OCI-LY1 (cell line): ENCODE data around the gene PRMT7.

Experiments
- CTCF ChIP-seq: fragments of 200-600 bp; sonication (generic), shearing (Covaris generic); IDR thresholded peaks from 2 replicates; pipeline ENCODE4 v1.5.1; 2017; ENCODE audit warnings: mild to moderate bottlenecking, antibody characterized with exemption, low read length, moderate library complexity, mixed read lengths
- EZH2 ChIP-seq: fragments of 200-600 bp; sonication (generic), shearing (Covaris generic); IDR thresholded peaks from 2 replicates; pipeline ENCODE4 v1.8.0; 2017; ENCODE audit warnings: borderline replicate concordance, mixed run types, mild to moderate bottlenecking, antibody characterized with exemption, low read length, moderate library complexity, mixed read lengths

DNA sequence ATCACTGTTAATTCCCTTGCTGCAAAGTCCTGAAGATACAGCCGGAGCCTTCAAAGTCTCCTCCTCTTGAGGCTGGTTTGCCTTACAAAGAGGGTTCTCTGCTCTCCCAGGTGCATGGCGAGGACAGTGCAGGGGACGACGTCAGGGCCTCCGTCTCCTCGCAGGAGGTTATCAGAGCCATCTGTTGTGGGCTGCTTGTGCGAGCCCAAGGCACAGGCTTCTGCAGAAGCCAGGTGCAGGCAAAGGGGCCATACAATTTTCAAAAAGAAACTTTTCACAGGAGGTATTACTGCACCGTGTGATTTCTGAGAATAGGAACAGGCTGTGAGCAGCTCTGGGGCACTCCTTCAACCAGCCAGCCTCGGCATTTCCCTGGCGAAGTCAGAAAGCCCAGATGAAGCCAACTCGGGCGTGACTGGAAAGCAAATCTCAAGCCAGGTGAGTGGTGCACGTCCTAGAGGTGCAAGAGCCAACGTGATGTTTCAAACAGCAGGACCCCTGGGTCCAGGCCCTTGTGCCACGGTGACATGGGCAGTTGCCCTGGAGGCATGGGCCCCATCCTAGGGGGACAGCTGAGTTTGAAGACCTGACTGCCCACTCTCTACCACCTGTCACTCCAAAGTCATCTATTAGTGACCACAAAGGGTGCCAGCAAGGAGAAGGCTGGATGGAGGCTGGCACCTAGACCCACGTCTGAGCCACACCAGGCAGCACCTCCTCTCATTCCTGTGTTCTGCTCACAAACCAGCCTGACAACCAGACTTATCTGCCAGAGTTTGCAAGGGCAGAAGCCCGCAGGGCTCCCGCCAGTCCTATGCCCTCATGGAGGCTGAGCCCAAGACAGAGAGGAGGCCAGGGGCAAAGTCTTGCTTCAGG is 68.9 kb downstream of the PRMT7 start:
- TF ChIP-seq CTCF (no peak), EZH2 (no peak)
